ENCODE results near the gene ICAM4. TPM values are rescaled to one million over a fixed set of nuclear protein-coding genes. Genes with fewer than 3 reads are reported as not detected.
"Not testable (repeated sequence)": the region's sequence is repeated elsewhere in the genome, so short reads cannot be mapped to it uniquely, and the experiment has no call there.

The ICAM4 gene
- total RNA-seq, 2 experiments from 2014 or later = 0.99 to 1.1 TPM

DNA sequence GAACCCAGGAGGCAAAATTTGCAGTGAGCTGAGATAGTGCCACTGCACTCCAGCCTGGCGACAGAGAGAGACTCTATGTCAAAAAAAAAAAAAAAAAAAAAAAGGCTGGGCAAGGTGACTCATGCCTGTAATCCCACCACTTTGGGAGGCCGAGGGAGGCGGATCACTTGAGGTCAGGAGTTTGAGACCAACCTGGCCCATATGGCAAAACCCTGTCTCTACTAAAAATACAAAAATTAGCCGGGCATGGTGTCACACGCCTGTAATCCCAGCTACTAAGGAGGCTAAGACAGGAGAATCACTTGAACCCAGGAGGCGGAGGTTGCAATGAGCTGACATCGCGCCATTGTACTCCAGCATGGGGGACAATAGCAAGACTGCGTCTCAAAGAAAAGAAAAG lies 50.0 kb downstream of the ICAM4 start:
- peaks cover 62% of the 10 kb centered on the region for H3K4me1 Mint-ChIP-seq (ENCODE audit: low read depth)
- peaks cover 50% of the 10 kb centered on the region for H3K36me3 Mint-ChIP-seq (ENCODE audit: low read depth)
- ChIA-PET POLR2A (interaction anchor here (0.7 kb wide), 1 partner anchor 43 kb away, joined by 3 read pairs; no protein-coding TSS in a partner anchor), CTCF (interaction anchor here (0.9 to 1.3 kb wide), 3 partner anchors 7 to 66 kb away, joined by 3 to 5 read pairs (median 3); partner anchors contain the start of genes ICAM1 and ICAM5)
- H3K4me3 Mint-ChIP-seq; H3K27ac Mint-ChIP-seq; ATAC-seq; H3K9me3 Mint-ChIP-seq (ENCODE audit: insufficient read depth); DNase-seq; H3K27me3 Mint-ChIP-seq (ENCODE audit: low read depth): not testable (repeated sequence)

Other genes with a start within 250 kb of the ICAM4 start
- 10 to 100 TPM; 81.2 to 89.5 TPM for gene SHFL, start 200.6 kb upstream of the ICAM4 start, total RNA-seq
- 1 to 10 TPM; 3.7 to 3.9 TPM for gene ANGPTL6, start 184.3 kb upstream of the ICAM4 start, total RNA-seq
- gene PPAN, start 180.6 kb upstream of the ICAM4 start, total RNA-seq = 100 to 1,000 TPM; 107 to 121 TPM
- 10 to 100 TPM; 50.4 to 53.6 TPM for gene P2RY11, start 175.3 kb upstream of the ICAM4 start, total RNA-seq
- 100 to 1,000 TPM; 229 to 241 TPM for gene EIF3G, start 167.1 kb upstream of the ICAM4 start, total RNA-seq
- 100 to 1,000 TPM; 408 to 412 TPM for gene DNMT1, start 92.0 kb upstream of the ICAM4 start, total RNA-seq
- 1 to 10 TPM; 3.5 to 3.8 TPM for gene S1PR2, start 55.6 kb upstream of the ICAM4 start, total RNA-seq
- 10 to 100 TPM; 85.9 to 87.0 TPM for gene MRPL4, start 34.7 kb upstream of the ICAM4 start, total RNA-seq
- gene ICAM1, start 15.8 kb upstream of the ICAM4 start, total RNA-seq = 10 to 100 TPM; 10.7 to 11.1 TPM
- gene ICAM5, start 3.0 kb downstream of the ICAM4 start, total RNA-seq = under 1 TPM; 0.29 to 0.57 TPM
- gene ZGLP1, start 22.9 kb downstream of the ICAM4 start, total RNA-seq = 1 to 10 TPM; 3.4 to 3.8 TPM
- gene FDX2, start 29.1 kb downstream of the ICAM4 start, total RNA-seq = 1 to 10 TPM; 8.2 to 9.4 TPM
- 10 to 100 TPM; 79.8 to 91.7 TPM for gene RAVER1, start 46.6 kb downstream of the ICAM4 start, total RNA-seq
- gene ICAM3, start 52.7 kb downstream of the ICAM4 start, total RNA-seq = 100 to 1,000 TPM; 194 to 202 TPM
- gene TYK2, start 93.6 kb downstream of the ICAM4 start, total RNA-seq = 100 to 1,000 TPM; 216 to 240 TPM
- 100 to 1,000 TPM; 264 to 288 TPM for gene CDC37, start 116.6 kb downstream of the ICAM4 start, total RNA-seq
- 10 to 100 TPM; 54.2 to 56.0 TPM for gene PDE4A, start 133.6 kb downstream of the ICAM4 start, total RNA-seq
- gene KEAP1, start 216.4 kb downstream of the ICAM4 start, total RNA-seq = 10 to 100 TPM; 89.4 to 92.1 TPM
- gene S1PR5, start 230.5 kb downstream of the ICAM4 start, total RNA-seq = under 1 TPM; 0.89 to 0.95 TPM

Data from activated CD8-positive, alpha-beta T cell treated with anti-CD3 and anti-CD28 coated beads, Interleukin-2, amount 10 ng/mL, durations not matched to agents 7 days and 5 days (primary cell).